Psoas muscle (tissue), 8 donors: Measurements from ENCODE around the gene ATXN10. TPM values are rescaled to one million over a fixed set of nuclear protein-coding genes. Genes with fewer than 3 reads are reported as not detected.

Experiments used
- ATAC-seq, 4 donors: fragments of 200-7000 bp; cut with Tn5 transposase; one replicate each; pipeline ENCODE4 v1.9.1; 2020; ENCODE audit warnings: moderate library complexity in 3 of 4, mild to moderate bottlenecking in 2 of 4
- DNase-seq, 2 donors: peaks; one replicate each; pipeline ENCODE4 v3.0.0-alpha.2; 2020
- H3K27ac ChIP-seq: fragments of 200-600 bp; one replicate; pipeline ENCODE4 v1.8.0; 2022
- H3K27me3 ChIP-seq, 3 donors: fragments of 200-600 bp in 1 of 3; one replicate each; pipeline versions ENCODE4 v1.6.1 to v1.8.0; 2013 to 2022; ENCODE audit warnings: low read length in 2 of 3, mild to moderate bottlenecking in 2 of 3, moderate library complexity in 1 of 3; ENCODE audit not compliant: insufficient read depth in 3 of 3
- H3K36me3 ChIP-seq, 2 donors: fragments of 200-600 bp in 1 of 2; one replicate each; pipeline versions ENCODE4 v1.6.1 to v1.8.0; 2013 to 2022; ENCODE audit warnings: low read depth in 1 of 2, mild to moderate bottlenecking in 1 of 2, moderate library complexity in 1 of 2; ENCODE audit not compliant: insufficient read depth in 1 of 2
- H3K4me1 ChIP-seq: fragments of 200-600 bp; one replicate; pipeline ENCODE4 v1.8.0; 2022
- H3K4me3 ChIP-seq: fragments of 200-600 bp; one replicate; pipeline ENCODE4 v1.8.0; 2022; ENCODE audit warnings: mild to moderate bottlenecking
- H3K9me3 ChIP-seq: fragments of 200-600 bp; one replicate; pipeline ENCODE4 v1.8.0; 2022
- WGBS, 3 donors: extraction: QIAGEN DNeasy Blood & Tissue Kit; methylation state at CpG; one replicate each; pipeline versions ENCODE4 v1.1.6 to v1.1.7; 2013; 5-methylcytosine and 5-hydroxymethylcytosine counted together
- intact Hi-C, 2 donors: fragments of 100-400 bp; cut with DNase I; formaldehyde crosslinking; loops; one replicate each; pipeline versions ENCODE4 v1.11.0 to v1.14.2; 2022
- polyA plus RNA-seq, 3 donors: library from polyadenylated mRNA; stranded (reverse); fragments of 200-250 nt; gene quantifications; one replicate each; pipeline ENCODE4 v1.2.3, GENCODE V29; 2013
- total RNA-seq, 4 donors: library from RNA; stranded (reverse); fragmentation: NEBNext Ultra II Directional in 2 of 4; extraction: Animal tissue kit (Norgen Biotek cat#: 25700) in 2 of 4; gene quantifications; one replicate each; pipeline versions ENCODE4 v1.2.1 to v1.2.4, GENCODE V29; 2021 to 2023
- TF ChIP-seq, protein P1 (sequence below): fragments of 200-600 bp; IDR thresholded peaks from one replicate; pipeline ENCODE4 v1.8.0; 2022; ENCODE audit warnings: antibody characterized with exemption
- donor health status: healthy with polysubstance abuse.
- donor health status: DM: no; HTN: no; CAD: no; lungs with moderate emphysema.
- donor health status: Bipolar disorder and iron deficiency.
- donor health status: healthy.
- donor health status: DM: yes; HTN: yes; CAD: no.
- donor health status: DM: no; HTN: no; CAD: no.
- donor health status: DM: no; HTN: no; CAD: no.
- donor health status: DM: yes; HTN: yes; CAD: no.

Gene ATXN10
- total and polyA plus RNA-seq, 7 donors: 57.7 to 173 (median 115) TPM

DNA sequence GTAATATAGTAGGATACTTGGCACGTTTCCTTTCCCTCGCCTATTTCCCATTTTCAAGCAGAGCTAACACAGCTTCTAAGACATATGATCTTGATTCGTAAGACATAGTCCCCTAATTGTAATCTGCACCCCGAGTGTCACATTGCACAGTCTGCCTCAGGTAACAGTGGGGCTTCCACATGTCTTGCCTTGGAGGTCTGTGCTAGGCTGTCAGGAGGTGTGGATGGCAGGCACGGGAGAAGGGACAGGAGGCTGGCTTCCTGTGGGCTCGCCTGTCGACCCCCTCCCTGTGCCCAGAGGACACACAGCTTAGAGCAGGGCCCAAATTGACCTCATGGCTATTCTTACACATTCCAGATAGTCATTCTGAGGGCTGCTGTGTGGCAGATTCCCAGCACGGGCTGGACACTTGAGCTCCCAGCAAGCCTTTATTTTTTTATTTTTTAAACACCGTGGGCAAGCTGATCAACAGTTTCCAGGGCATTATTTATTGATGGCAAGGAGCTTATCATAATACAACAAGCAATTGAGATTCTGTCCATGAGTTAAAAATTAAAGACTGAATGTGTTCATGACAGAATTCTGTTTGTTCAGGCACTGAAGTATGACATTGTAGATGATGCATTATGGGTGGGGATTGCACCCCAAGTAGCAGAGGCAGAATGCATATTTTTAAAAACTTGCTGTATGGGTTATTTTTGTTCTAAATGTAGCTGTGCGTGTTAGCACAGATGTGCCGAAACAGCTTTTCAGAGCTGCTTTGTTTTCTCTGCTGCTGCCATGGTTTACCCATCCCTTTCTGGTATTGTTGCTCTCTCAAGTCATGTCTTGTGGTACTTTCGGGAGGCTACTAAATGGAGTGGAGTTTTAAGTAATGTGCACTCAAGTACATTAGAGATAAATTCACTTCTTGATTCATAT, 113.0 kb downstream of the ATXN10 start:
- Histone ChIP-seq H3K9me3 (no peaks in the 10 kb centered on the region), H3K36me3 (no peaks in the 10 kb centered on the region), H3K27ac (peak overlapping the region; percentile 50), H3K27me3 (no peaks in the 10 kb centered on the region), H3K4me3 (no peak overlapping the region), H3K4me1 (peaks cover 25% of the 10 kb centered on the region)
- 48 to 65% (median 49%) methylated on average over 12 of the region's 12 CpGs for WGBS, 3 donors
- peak; percentile 76 to 86 (median 80) for ATAC-seq
- intact Hi-C loops: loop anchor here in 1 of 2 donors (2.0 kb wide), 1 partner anchor 40 kb away; no protein-coding TSS in a partner anchor
- DNase-seq: peak in 1 of 2 donors; percentile 55
- TF ChIP-seq, protein P1, sequence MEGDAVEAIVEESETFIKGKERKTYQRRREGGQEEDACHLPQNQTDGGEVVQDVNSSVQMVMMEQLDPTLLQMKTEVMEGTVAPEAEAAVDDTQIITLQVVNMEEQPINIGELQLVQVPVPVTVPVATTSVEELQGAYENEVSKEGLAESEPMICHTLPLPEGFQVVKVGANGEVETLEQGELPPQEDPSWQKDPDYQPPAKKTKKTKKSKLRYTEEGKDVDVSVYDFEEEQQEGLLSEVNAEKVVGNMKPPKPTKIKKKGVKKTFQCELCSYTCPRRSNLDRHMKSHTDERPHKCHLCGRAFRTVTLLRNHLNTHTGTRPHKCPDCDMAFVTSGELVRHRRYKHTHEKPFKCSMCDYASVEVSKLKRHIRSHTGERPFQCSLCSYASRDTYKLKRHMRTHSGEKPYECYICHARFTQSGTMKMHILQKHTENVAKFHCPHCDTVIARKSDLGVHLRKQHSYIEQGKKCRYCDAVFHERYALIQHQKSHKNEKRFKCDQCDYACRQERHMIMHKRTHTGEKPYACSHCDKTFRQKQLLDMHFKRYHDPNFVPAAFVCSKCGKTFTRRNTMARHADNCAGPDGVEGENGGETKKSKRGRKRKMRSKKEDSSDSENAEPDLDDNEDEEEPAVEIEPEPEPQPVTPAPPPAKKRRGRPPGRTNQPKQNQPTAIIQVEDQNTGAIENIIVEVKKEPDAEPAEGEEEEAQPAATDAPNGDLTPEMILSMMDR: no peak

DNA sequence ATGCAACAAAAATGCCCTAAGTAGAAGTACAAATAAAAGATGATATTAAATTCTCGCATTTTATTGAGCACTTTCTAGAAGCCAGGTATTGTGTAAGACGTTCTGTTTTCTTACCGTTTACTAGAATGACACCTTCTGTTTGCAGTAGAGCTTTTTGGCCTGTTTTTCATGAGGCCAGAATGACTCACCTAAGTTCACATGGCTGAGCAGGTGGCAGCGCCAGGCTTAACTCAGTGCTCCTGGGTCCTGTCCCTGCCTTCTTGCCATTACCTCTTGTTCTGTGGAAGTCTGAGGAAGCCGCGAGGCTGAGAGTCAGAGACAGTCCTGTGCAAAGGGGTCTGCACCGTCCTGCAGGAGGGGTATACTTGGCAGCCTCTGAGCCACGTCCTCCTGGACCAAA, 113.8 kb downstream of the ATXN10 start:
- intact Hi-C loops: loop anchor here in 1 of 2 donors (2.0 kb wide), 1 partner anchor 41 kb away; no protein-coding TSS in a partner anchor
- WGBS, 3 donors: 83% methylated on average over 8 of the region's 8 CpGs
- Histone ChIP-seq H3K4me3 (no peak overlapping the region), H3K27ac (no peak overlapping the region), H3K36me3 (no peaks in the 10 kb centered on the region), H3K4me1 (peaks cover 25% of the 10 kb centered on the region), H3K27me3 (no peaks in the 10 kb centered on the region), H3K9me3 (no peaks in the 10 kb centered on the region)
- ATAC-seq: peak; percentile 67 to 77 (median 74)
- DNase-seq: no peak
- TF ChIP-seq, protein P1: no peak

DNA sequence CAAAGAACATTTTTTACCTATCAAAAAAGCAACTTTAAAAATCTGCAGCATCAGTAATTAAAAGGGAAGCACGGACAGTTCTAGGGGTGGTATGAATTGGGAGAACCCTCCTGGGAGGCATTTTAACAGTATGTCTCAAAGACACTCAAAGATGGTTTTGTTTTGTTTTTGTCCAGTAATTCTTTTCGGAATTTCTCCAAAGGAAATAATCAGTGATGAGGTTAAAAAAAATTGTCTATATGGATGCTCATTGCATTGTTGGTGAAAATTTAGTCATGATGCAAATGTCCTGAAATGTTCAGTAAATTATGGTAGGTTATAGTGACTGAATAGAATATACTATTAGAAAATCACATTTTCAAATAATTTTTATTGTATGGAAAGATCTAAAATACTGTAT, 115.1 kb downstream of the ATXN10 start:
- Histone ChIP-seq H3K36me3 (no peaks in the 10 kb centered on the region), H3K9me3 (no peaks in the 10 kb centered on the region), H3K4me3 (no peak overlapping the region), H3K27me3 (no peaks in the 10 kb centered on the region), H3K27ac (no peak overlapping the region), H3K4me1 (peaks cover 25% of the 10 kb centered on the region)
- TF ChIP-seq, protein P1: no peak
- ATAC-seq (no peak), DNase-seq (no peak)
- intact Hi-C loops: no loop called here
- WGBS, 3 donors: 66 to 72% (median 66%) methylated on average over 2 of the region's 2 CpGs

DNA sequence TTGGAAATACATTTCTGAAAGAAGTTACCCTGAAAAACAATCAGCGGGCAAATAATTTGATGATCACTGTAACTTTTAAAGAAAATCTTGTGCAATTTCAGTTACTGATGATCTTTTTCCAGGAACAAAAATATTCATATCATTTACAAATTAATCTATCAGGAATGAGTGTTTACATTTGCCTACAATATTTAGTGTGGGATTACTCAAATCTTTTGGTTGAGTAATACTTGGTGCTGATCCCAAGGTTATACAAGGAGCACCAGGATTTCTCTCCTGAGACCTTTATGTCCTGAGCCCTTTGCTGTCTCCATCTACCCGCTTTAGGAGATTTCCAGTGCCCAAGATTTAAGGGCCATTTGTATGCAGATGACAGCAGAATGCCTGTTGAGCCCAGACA, 116.1 kb downstream of the ATXN10 start:
- peaks cover 25% of the 10 kb centered on the region for H3K4me1 ChIP-seq
- H3K36me3 ChIP-seq: no peaks in the 10 kb centered on the region
- TF ChIP-seq, protein P1: no peak
- no peak for DNase-seq
- ATAC-seq: no peak
- no peak overlapping the region for H3K4me3 ChIP-seq
- 88 to 97% (median 94%) methylated on average over 2 of the region's 2 CpGs for WGBS, 3 donors
- no peak overlapping the region for H3K27ac ChIP-seq
- H3K9me3 ChIP-seq: no peaks in the 10 kb centered on the region
- intact Hi-C loops: no loop called here
- no peaks in the 10 kb centered on the region for H3K27me3 ChIP-seq
